NCI-H187 treated with DMSO at 0.1 percent for 48 hours (cell line): ENCODE results near the gene CDK8.

Experiments
- DNase-seq: peaks from one replicate; lab custom pipeline; 2025; lab: John Stamatoyannopoulos, UW

CDK8 gene

DNA sequence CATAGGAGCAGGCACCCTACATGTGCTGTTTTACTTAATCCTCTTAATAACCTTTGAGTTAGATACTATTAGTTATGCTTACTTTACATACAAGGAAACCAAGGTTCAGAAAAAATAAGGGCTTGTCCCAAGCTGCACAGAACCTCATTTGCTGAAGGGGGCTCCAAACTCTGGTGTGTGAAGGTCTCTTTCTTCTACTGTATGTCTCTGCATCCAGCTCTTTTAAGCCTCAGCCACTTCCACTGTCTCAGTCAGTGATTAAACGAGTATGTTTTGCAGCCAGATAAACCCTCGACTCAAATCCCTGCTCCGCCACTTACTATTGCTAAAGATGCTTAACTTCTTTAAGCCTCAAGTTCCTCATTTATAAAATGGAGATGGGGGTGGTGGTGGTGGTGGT is 191.2 kb downstream of the CDK8 start:
- no peak for DNase-seq

DNA sequence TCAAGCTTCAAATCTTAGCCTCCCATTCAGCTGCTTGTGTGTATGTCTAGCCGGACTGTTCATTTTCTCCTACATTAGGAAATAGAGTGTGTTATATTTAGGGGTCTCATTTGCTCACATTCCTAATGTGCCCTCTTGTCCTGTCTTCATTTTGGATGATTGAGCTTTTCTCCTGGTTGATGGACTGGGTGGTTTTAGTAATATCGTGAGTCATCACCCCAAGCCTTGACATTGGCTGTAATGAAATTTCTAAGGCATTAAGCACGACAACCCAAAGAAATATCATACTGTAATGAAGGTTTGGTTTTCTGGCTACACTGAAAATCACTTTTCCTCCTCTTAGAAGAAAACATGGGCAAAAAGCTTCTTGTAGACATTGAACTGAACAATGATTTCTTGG is 192.8 kb downstream of the CDK8 start:
- DNase-seq, result no peak

DNA sequence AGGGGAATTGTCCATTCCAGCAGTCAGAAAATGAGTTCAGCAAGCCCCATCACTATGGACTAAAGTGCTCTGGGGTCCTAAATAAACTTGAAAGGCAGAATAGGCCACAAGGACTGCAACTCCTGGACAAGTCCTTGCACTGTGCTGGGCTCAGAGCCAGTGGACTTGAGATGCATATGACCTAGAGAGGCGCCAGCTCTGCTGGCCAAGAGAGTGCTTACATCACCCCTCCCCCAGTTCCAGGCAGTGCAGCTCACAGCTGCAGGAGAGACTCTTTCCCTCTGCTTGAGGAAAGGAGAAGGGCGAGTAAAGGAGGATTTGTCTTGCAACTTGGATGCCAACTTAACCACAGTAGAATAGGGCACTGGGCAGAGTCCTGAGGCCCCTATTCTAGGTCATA is 194.1 kb downstream of the CDK8 start:
- DNase-seq, result no peak

DNA sequence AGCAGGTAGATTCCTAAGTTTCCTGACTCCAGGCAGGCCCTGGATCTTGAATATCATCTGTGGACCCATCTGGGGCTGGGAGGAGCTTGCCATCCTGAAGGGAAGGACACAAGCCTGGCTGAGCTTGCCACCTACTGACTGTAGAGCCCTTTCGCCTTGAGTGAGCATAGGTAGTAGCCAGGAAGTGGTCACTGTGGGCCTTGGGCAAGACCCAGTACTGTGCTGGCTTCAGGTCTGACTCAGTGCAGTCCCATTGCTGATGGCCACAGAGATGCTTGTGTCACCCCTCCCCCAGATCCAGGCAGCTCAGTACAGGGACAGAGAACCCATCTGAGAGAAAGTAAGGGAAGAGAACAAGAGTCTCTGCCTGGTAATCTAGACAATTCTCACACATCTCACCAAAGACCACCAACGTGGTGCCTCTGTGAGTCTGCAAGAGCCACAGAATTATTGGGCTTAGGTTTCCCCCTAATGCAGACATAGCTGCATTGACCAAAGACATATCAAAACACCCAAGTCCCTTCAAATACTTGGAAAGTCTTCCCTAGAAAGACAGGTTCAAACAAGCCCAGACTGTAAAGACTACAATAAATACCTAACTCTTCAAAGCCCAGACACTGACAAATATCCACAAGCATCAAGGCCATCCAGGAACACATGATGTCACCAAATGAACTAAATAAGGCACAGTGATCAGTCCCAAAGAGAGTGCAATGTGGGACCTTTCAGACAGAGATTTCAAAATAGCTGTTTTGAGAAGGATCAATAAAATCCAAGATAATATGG is 195.3 kb downstream of the CDK8 start:
- DNase-seq, result no peak
